Left lung (tissue), 14 donors: ENCODE results near the gene PHKA2. TPM values are rescaled to one million over a fixed set of nuclear protein-coding genes. Genes with fewer than 3 reads are reported as not detected.

ENCODE experiments used
- ATAC-seq: fragments of 200-7000 bp; cut with Tn5 transposase; one replicate; pipeline ENCODE4 v1.9.1; 2020; ENCODE audit warnings: moderate library complexity
- DNase-seq, 4 donors: peaks; one replicate each; pipeline ENCODE4 v3.0.0-alpha.2; 2013 to 2020
- H3K27ac ChIP-seq, 2 donors: fragments of 200-600 bp; sonication (generic) in 1 of 2; one replicate each; pipeline versions ENCODE4 v1.5.0 to v1.8.0; 2020 to 2021
- H3K27me3 ChIP-seq, 2 donors: fragments of 200-600 bp; sonication (generic) in 1 of 2; one replicate each; pipeline versions ENCODE4 v1.5.0 to v1.8.0; 2020 to 2021
- H3K36me3 ChIP-seq, 2 donors: fragments of 200-600 bp; sonication (generic) in 1 of 2; one replicate each; pipeline versions ENCODE4 v1.5.0 to v1.8.0; 2020 to 2021
- H3K4me1 ChIP-seq, 2 donors: fragments of 200-600 bp; one replicate each; pipeline ENCODE4 v1.8.0; 2021
- H3K4me3 ChIP-seq, 2 donors: fragments of 200-600 bp; sonication (generic) in 1 of 2; one replicate each; pipeline versions ENCODE4 v1.5.0 to v1.8.0; 2020 to 2021; ENCODE audit warnings: mild to moderate bottlenecking in 1 of 2
- H3K9me3 ChIP-seq, 2 donors: fragments of 200-600 bp; sonication (generic) in 1 of 2; one replicate each; pipeline versions ENCODE4 v1.5.0 to v1.8.0; 2020 to 2021
- CTCF ChIP-seq, 2 donors: fragments of 200-600 bp; sonication (generic) in 1 of 2; IDR thresholded peaks; one replicate each; pipeline versions ENCODE4 v1.5.0 to v1.8.0; 2021; ENCODE audit warnings: antibody characterized with exemption in 2 of 2
- intact Hi-C, 2 donors: fragments of 100-400 bp; cut with DNase I; formaldehyde crosslinking; loops; one replicate each; pipeline versions ENCODE4 v1.11.2 to v1.14.2; 2022
- long read RNA-seq, 12 donors: library from polyadenylated mRNA in 2 of 12; unstranded in 2 of 12; transcript quantifications; one replicate each; pipeline ENCODE4 v2.0.0 and lab custom pipeline, GENCODE V29; 2019 to 2026
- polyA plus RNA-seq, 6 donors: library from polyadenylated mRNA; unstranded; fragments of 120-200 nt; gene quantifications; one replicate each; pipeline ENCODE4 v1.2.1, GENCODE V29; 2013; ENCODE audit not compliant: insufficient read length in 6 of 6
- total RNA-seq, 2 donors: library from RNA; stranded (reverse); fragmentation: NEBNext Ultra II Directional; extraction: Animal tissue kit (Norgen Biotek cat#: 25700); gene quantifications; one replicate each; pipeline ENCODE4 v1.2.1, GENCODE V29; 2021
- donor health status: DM: no; HTN: yes; CAD: no.
- donor health status: DM: no; HTN: no; CAD: no.

Gene PHKA2
- total RNA-seq, result 10 to 100 TPM; 26.1 to 30.2 TPM
- polyA plus RNA-seq, result 10 to 100 TPM; 36.0 to 45.8 (median 38.6) TPM
- long read RNA-seq, donor 1, partial matches to known transcripts, result 0 of 4 reads
- long read RNA-seq, donor 1, other reads (novel, unspliced or antisense), result 0 of 4 reads
- long read RNA-seq, donor 2, full-length matches to known transcripts, result 4 of 4 reads
- long read RNA-seq, donor 2, partial matches to known transcripts, result 0 of 4 reads
- long read RNA-seq, donor 2, other reads (novel, unspliced or antisense), result 0 of 4 reads
- long read RNA-seq, donor 3, partial matches to known transcripts, result 0 of 2 reads
- long read RNA-seq, donor 3, other reads (novel, unspliced or antisense), result 0 of 2 reads
- long read RNA-seq, donor 4, partial matches to known transcripts, result 0 of 1 reads
- long read RNA-seq, donor 4, other reads (novel, unspliced or antisense), result 1 of 1 reads
- long read RNA-seq, donor 5, result 0 reads
- long read RNA-seq, donor 6, result 0 reads
- long read RNA-seq, donor 7, partial matches to known transcripts, result 0 of 1 reads
- long read RNA-seq, donor 7, other reads (novel, unspliced or antisense), result 0 of 1 reads
- long read RNA-seq, donor 8, partial matches to known transcripts, result 0 of 1 reads
- long read RNA-seq, donor 8, other reads (novel, unspliced or antisense), result 0 of 1 reads
- long read RNA-seq, donor 9, result 0 reads
- long read RNA-seq, donor 10, result 0 reads
- long read RNA-seq, donor 11, full-length matches to known transcripts, result 3 of 3 reads
- long read RNA-seq, donor 11, partial matches to known transcripts, result 0 of 3 reads
- long read RNA-seq, donor 11, other reads (novel, unspliced or antisense), result 0 of 3 reads
- long read RNA-seq, donor 12, partial matches to known transcripts, result 0 of 1 reads
- long read RNA-seq, donor 12, other reads (novel, unspliced or antisense), result 0 of 1 reads

- ATAC-seq (peak; percentile 78), DNase-seq (peak in 3 of 4 donors; percentile 3 to 91 (median 63))
- Histone ChIP-seq H3K36me3 (no peaks in the 10 kb centered on the region), H3K4me3 (peak within 1 kb of the TSS; percentile 59 to 71), H3K4me1 (peaks cover 0 to 9% of the 10 kb centered on the region in 2 donors), H3K27ac (peak within 1 kb of the TSS; percentile 82 to 91), H3K9me3 (no peaks in the 10 kb centered on the region), H3K27me3 (no peaks in the 10 kb centered on the region)
- TF ChIP-seq CTCF (IDR thresholded peaks at IDR 0.05), result no peak
- intact Hi-C loops, result no loop called here
Measured at GRCh38 chrX:18983666-18984380, at the start of gene PHKA2. TSS of gene PHKA2 (minus strand) at chrX:18984114. CDS start at chrX:18983932, 182 bp downstream.

DNA sequence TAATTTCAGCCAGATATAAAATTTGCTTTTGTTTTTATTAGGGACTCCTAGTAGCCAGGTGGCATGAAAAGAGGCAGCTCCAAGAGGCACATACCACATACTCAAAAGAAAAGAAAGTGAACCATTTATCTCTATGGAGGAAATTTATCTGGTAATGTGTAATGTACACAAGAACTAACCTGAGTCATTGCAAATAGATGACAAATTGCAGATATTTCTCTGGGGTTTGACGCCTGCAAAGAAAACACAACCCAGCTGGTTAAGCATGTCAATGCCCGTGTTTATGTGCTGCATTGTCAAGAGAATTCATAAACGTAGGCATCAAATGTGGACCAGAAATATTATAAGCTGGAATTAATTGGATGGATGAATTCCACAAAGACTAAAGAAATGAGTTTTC is 46.9 kb upstream of the PHKA2 start:
- Histone ChIP-seq H3K4me1 (no peaks in the 10 kb centered on the region), H3K9me3 (no peaks in the 10 kb centered on the region), H3K27ac (no peak overlapping the region), H3K36me3 (no peaks in the 10 kb centered on the region), H3K4me3 (no peak overlapping the region), H3K27me3 (no peaks in the 10 kb centered on the region)
- intact Hi-C loops, result no loop called here
- no peak for DNase-seq
- ATAC-seq, result no peak
- no peak for TF ChIP-seq CTCF (IDR thresholded peaks at IDR 0.05)

- no peaks in the 10 kb centered on the region for H3K4me1 ChIP-seq
- H3K27ac ChIP-seq, result no peak overlapping the region
- no peaks in the 10 kb centered on the region for H3K27me3 ChIP-seq
- no peaks in the 10 kb centered on the region for H3K9me3 ChIP-seq
- H3K4me3 ChIP-seq, result no peak overlapping the region
- no peak for ATAC-seq
- no peak for TF ChIP-seq CTCF (IDR thresholded peaks at IDR 0.05)
- intact Hi-C loops, result no loop called here
- H3K36me3 ChIP-seq, result no peaks in the 10 kb centered on the region
- no peak for DNase-seq
Measured at GRCh38 chrX:19028560-19028959, 44.6 kb upstream of the PHKA2 start.

DNA sequence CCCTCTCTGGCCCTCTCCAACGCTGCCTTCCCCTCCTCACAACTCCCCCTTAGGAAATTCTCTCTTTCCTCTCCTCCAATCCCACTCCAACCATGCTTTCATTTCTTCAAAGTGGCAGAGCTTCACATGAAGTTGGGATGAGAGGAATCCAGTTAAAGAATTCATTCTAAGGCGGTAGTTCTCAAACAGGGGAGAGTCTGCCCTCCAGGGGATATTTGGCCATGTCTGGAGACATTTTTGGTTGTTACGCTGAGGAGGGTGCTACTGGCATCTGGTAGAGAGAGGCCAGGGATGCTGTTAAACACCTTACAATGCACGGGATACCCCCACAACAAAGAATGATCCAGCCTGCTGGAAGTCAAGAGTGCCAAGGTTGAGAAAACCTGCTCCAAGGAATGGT is 40.5 kb upstream of the PHKA2 start:
- Histone ChIP-seq H3K4me1 (no peaks in the 10 kb centered on the region), H3K27me3 (no peaks in the 10 kb centered on the region), H3K9me3 (no peaks in the 10 kb centered on the region), H3K36me3 (no peaks in the 10 kb centered on the region), H3K27ac (no peak overlapping the region), H3K4me3 (no peak overlapping the region)
- ATAC-seq (no peak), DNase-seq (no peak)
- no peak for TF ChIP-seq CTCF (IDR thresholded peaks at IDR 0.05)
- intact Hi-C loops, result no loop called here
